GM11168 (cell line): ENCODE data around the gene CDCA4.
"Not testable (repeated sequence)": the region's sequence is repeated elsewhere in the genome, so short reads cannot be mapped to it uniquely, and the experiment has no call there.

Source experiments
- in situ Hi-C: fragments of 300-500 bp; cut with MboI; formaldehyde crosslinking; loops from one replicate; pipeline ENCODE4 v1.12.0; 2022; ENCODE audit warnings: low sequenced_read_pairs; ENCODE audit not compliant: unreplicated experiment

CDCA4 gene

DNA sequence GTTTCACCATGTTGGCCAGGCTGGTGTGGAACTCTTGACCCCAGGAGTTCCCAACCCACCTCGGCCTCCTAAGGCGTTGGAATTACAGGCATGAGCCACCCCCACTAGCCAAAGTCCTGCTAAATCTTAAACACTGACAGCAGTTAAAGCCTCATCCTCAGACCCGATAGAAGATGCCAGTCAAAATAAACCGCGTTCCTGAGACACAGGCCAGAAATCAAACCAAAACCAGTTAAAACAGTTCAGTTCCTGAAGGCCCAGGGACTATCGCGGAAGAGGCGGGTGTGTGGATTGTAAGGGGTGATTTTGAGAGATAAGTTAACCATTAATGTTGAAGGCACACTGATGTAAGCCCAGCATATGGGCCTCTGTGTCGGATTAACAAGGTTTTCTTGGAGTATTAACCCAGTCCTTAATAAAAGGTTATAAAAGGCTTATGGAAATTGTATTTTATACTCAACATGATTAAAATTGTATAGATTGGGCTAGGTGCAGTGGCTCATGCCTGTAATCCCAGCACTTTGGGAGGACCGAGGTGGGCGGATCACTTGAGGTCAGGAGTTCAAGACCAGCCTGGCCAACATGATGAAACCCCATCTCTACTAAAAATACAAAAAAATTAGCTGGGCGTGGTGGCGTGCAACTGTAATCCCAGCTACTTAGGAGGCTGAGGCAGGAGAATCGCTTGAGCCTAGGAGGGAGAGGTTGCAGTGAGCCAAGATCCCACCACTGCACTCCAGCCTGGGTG lies 18.7 kb upstream of the CDCA4 start:
- in situ Hi-C loops = no loop called here

DNA sequence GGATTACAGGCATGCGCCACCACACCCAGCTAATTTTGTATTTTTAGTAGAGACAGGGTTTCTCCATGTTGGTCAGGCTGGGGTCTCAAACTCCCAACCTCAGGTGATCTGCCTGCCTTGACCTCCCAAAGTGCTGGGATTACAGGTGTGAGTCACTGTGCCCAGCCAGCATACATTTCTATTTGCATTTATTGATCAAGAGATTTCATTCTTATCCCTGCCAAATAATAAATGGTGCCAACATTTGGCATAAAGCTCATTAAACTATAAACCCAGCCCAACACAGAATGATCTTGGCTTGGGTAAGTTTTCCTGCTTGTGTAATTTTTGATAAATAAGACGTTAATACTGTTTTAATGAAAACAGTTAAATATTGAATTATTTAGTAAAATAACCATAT lies 14.7 kb upstream of the CDCA4 start:
- in situ Hi-C loops = not testable (repeated sequence)

DNA sequence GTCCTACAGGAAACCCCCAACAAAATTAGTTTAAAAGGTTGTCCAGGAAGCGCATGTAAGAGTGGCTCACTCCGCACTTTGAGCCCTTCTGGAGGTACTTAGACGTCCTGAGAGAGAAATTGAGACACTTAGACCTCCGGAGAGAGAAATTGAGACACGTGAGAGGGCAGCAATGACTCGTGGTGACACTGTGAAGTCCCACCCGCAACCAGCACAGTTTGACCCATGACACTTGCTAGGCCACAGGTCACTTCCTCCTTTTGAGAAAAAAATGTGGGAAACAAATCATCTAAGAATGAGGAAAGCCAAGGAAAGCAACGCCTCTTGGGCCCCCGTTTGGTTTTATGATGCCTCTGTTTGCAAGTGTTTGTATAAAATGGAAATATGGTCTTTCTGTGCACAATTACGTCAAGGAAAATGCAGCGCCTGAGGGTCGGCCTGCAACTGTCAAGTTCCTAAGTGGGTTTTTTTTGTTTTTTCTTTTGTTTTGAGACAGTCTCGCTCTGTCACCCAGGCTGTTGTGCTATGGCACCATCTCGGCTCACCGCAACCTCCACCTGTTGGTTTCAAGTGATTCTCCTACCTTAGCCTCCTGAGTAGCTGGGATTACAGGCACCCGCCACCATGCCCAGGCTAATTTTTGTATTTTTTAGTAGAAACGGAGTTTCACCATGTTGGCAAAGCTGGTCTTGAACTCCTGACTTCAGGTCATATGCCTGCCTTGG lies 13.6 kb upstream of the CDCA4 start:
- in situ Hi-C loops = no loop called here

DNA sequence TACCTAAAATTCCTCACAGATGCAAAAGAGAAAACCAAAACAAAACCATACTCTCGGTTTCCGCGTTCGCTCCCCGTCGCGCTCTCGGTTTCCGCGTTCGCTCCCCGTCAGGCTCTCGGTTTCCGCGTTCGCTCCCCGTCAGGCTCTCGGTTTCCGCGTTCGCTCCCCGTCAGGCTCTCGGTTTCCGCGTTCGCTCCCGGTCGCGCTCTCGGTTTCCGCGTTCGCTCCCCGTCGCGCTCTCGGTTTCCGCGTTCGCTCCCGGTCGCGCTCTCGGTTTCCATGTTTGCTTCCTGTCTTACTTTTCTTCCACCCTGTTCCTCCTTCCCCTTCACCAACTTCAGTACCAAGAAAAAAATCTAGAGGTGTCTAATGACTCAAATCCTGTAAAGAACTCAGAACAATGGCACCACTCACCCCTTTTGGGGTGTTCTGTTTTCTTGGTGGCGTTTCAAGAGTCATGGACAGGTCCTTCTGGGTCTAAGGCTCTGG lies 12.6 kb upstream of the CDCA4 start:
- in situ Hi-C loops = not testable (repeated sequence)

DNA sequence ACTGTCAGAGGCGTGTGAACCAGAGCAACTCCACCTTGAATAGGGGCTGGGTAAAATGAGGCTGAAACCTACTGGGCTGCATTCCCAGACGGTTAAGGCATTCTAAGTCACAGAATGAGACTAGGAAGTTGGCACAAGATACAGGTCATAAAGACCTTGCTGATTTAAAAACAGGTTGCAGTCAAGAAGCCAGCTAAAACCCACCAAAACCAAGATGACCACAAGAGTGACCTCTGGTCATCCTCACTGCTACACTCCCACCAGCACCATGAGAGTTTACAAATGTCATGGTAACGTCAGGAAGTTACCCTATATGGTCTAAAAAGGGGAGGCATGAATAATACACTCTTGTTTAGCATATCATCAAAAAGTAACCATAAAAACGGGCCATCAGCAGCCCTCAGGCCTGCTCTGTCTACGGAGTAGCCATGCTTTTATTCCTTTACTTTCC lies 11.6 kb upstream of the CDCA4 start:
- in situ Hi-C loops = not testable (repeated sequence)

DNA sequence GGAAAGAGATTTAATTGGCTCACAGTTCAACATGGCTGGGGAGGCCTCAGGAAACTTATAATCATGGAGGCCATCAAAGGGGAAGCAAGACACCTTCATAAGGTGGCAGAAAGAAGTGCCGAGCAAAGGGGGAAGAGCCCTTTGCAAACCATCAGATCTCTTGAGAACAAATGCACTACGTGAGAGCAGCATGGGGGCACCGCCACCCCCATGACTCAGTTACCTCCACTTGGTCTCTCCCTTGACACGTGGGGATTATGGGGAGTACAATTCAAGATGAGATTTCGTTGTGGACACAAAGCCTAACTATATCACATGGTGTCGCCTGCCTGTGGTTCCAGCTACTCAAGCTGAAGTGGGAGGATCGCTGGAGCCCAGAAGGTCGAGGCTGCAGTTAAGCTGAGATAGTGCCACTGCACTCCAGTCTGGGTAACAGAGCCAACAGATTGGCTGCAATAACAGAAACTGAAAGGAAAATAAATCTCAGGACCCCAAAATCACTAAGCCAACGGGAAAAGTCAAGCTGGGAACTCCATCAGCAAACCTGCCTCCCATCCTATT lies 10.0 kb upstream of the CDCA4 start:
- in situ Hi-C loops = no loop called here

DNA sequence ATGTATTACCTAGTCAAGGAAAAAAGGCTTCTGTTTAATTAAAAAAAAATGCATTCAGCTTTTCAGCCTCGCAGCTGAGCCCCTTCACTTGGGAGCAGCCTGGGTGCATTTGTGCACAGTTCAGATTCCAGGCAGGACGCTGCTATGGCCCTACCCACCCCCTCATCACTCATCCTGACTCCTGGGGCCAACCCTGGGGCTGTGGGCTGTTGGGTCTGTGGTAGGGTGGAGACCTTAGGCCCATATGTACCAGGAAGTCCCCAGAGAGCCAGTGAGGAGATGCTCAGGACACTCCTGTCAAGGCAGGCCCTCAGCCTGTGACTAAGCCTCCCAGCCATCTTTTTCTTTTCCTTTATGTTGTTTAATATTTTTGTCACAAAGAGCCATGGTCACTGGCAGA lies 9.3 kb upstream of the CDCA4 start:
- in situ Hi-C loops = no loop called here

DNA sequence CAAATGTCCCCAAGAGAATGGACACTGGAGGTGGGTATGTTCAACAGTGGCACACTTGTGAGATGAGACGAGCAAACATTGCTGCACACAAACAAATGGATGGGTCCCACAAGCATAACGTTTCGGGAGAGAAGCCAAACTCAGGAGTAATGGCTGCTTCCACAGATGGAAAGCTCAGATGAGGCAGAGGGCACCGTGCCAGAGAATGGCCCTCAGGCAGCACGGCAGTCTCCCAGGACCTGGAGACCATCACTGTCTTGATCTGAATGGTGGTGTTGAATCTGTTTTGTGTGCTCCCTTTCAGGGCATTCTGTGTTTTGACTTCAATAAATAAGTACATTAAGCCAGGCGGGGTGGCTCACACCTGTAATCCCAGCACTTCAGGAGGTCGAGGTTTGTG lies 8.5 kb upstream of the CDCA4 start:
- in situ Hi-C loops = no loop called here

DNA sequence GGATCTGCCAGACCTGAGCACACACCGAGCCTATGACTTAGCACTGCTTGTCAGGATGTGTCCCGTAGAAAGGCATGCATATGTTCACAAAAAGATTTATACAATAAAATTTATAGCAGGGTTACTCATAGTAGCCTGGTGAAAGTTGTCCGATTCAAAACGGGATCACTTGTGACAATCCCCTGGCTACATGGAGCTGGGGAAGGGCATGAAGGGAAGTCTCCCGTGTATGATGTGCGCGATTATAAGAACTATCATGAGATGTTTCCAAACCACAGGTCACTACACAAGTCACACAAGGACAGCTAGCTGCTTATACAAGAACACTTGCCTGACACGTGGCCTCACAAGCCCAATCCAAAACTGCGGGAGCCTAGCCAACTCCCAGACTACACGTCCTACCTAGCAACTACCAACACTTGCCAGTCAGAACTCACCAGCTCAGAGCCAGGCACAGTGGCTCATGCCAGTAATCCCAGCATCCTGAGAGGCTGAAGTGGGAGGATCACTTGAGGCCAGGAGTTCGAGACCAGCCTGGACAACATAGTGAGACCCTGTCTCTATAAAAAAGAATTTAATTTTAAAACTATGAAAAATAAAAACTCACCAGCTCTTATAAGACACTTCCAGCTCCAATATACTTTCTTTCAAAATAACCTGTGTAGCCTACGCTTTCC lies 7.5 kb upstream of the CDCA4 start:
- in situ Hi-C loops = no loop called here

DNA sequence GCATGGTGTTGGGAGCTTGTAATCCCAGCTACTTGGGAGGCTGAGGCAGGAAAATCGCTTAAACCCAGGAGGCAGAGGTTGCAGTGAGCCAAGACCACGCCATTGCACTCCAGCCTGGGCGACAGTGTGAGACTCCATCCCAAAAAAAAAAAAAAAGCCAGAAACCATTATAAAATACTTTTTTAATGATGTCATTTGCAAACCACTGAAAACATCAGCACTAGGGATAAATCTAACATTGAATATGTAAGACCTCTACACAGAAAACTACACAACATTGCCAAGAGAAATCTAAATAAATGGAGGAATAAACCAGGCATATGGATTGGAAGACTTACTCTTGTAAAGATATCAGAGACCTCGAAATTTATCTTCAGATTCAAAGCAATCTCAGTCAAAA lies 6.8 kb upstream of the CDCA4 start:
- in situ Hi-C loops = not testable (repeated sequence)

DNA sequence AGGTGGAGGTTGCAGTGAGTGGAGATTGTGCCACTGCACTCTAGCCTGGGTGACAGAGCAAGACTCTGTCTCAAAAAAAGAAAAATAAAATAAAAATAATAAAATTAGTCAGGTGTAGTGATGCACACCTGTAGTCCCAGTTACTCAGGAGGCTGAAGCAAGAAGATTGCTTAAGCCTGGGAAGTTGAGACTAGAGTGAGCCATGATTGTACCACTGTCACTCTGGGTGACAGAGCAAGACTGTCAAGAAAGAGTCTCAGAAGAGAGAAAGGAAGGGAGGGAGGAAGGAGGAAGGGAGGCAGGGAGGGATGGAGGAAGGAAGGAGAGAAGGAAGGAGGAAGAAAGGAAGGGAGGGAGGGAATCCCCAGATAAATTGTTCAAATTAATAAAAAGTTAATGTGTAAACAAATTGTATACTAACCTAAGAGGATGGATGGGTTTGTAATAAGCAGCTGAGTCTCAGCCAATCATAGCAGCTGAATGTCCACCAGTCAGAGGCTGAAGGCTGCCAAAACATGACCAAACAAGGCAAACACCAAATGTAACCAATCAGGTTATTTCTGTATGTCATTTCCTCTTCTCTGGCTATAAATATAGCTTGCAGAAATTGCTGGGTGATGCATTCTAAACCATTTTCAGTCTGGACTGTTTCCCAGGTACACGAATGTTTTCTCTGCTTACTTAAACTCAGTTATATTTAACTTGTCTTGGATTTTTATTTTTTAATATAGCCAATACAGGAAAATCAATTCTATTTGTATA lies 6.1 kb upstream of the CDCA4 start:
- in situ Hi-C loops = no loop called here

DNA sequence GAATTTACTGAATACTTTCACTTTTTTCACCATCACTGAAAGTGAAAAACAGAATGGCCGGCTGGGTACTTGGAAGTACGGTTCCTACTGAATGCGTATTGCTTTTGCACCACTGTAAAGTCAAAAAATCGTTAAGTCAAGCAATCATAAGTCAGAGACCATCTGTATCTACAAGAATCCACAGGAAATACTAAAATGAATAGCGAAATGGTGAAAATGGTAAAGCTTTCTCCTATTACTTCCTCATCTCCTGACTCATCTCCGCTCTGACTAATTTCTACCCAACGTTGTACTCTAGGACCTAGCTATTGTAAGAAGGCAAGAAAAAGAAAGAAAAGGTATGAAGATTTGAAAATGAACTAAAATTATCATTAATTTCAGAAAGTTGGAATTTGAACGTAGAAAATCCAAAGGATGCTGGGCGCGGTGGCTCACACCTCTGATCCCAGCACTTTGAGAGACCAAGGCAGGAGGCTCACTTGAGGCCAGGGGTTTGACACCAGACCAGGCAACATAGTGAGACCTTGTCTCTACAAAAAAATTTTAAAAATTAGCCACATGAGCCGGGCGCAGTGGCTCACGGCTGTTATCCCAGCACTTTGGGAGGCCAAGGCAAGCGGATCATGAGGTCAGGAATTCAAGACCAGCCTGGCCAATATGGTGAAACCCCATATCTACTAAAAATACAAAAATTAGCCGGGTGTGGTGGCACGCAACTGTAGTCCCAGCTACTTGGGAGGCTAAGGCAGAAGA lies 5.3 kb upstream of the CDCA4 start:
- in situ Hi-C loops = no loop called here

DNA sequence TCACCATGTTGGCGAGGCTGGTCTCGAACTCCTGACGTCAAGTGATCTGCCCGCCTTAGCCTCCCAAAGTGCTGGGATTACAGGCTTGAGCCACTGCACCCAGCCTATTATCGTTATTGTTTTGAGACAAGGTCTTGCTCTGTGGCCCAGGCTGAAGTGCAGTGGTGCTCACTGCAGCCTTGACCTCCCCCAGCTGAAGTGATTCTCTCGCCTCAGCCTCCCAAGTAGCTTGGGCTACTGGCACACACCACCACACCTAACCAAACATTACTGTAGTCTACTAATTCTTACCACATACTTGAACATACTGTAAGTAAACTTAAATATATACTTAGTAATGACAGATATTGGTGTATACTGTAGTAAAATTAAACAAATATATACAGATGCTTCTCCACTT lies 4.5 kb upstream of the CDCA4 start:
- in situ Hi-C loops = no loop called here

DNA sequence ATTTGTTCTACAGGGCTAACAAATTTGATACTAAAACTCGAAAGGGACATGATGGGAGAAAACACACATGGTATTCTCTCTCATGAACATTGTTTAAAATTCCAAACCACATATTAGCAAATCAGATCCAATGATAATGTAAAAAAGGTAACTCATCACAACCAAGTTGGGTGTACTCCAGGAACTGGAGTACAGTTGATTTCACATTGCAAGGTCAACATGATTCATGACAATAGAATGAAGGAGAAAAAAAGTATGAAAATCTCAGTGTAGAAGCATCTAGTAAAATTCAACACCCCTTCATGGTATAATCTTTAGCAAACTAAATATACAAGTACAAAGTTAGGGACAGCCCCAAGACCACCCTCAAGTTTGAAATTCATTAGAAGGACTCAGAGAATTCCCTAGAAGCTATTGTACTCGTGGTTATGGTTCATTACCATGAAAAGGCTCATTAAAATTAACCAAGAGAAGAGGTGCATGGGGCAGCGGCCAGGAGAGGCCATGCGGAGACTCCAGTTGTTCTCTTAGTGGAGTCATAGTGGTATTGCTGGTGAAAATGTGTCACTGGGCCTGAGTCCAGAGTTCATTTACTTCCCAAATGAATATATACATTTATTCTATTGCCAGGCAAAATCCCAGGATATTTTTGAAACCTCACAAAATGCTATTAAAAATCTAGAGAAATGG lies 3.1 kb upstream of the CDCA4 start:
- in situ Hi-C loops = no loop called here

DNA sequence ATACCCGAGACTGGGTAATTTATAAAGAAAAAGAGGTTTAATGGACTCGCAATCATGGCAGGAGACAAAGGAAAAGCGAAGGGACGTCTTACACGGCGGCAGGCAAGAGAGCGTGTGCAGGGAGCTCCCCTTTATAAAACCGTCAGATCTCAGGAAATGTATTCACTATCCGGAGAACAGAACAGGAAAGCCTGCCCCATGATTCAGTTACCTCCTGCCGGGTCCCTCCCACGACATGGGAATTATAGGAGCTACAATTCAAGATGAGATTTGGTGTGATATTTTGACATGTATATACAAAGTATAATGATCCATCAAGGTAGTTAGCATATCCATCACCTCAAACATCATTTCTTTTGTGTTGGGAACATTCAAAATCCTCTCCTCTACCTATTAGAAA lies 2.3 kb upstream of the CDCA4 start:
- in situ Hi-C loops = no loop called here

DNA sequence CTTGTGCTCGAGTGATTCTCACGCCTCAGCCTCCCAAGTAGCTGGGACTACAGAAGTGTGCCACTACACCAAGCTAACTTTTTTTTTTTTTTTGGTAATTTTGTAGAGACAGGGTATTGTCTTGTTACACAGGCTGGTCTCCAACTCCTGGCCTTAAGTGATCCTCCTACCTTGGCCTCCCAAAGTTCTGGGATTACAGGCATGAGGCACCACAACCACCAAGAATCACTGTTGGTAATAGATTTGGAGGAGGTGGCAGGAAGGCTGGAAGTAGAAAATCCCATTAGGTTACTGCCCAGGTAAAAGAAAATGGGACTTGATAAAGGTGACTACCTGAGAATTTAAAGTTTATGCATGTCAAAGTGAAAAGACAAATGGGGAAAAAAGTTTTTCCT lies 1.4 kb upstream of the CDCA4 start:
- in situ Hi-C loops = no loop called here

DNA sequence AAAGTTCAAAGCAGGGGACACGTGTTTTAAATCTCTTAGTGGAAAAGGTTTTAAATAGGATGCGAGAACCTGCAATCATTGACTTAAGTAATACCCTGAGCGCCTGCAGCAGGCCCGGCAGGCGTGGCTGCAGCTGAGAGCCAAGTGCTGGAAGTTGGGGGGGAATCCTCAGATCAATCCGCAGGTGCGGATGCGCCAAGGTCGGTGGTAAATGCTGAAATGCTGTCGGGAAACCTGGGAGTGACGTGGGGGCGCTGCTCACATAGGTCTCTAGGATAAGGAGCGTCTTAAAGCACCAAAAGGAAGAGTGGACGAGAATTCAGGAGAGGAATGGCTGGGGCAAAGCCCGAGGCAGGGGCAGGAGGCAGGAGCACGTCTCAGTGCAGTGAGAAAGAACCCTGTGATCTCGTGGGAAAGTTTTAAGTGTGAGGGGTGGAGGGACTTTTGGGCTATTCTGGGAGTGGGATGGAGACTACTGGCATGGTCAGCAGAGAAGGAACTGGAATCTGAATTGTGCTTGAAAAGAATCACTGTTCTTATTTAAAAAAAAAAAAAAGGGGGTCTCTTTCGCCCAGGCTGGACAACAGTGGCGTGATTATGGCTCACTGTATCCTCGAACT lies 883 bp upstream of the CDCA4 start:
- in situ Hi-C loops = no loop called here
